IMR-90 (cell line): ENCODE measurements around the gene SLC46A2. TPM values are rescaled to one million over a fixed set of nuclear protein-coding genes. Genes with fewer than 3 reads are reported as not detected.

Experiments
- ATAC-seq: fragments of 200-7000 bp; cut with Tn5 transposase; 2 replicates; pipeline ENCODE4 v1.9.1; 2020; ENCODE audit warnings: low read depth, mild to moderate bottlenecking, moderate library complexity
- BruUV-seq: library from RNA; stranded (reverse); fragments of 400-500 nt; replicated peaks from 2 replicates; lab custom pipeline; 2021; lab: Mats Ljungman, UMichigan
- CTCF ChIA-PET: fragments of 300-600 bp; formaldehyde crosslinking; extraction: SDS; loops from one replicate; lab custom pipeline; 2021; ENCODE audit warnings: antibody characterized with exemption; lab: Yijun Ruan, JAX
- POLR2A ChIA-PET: fragments of 300-600 bp; sonication (Branson Sonifier 250); formaldehyde crosslinking; loops from one replicate; lab custom pipeline; 2022; ENCODE audit warnings: antibody characterized with exemption; ENCODE audit not compliant: unreplicated experiment; lab: Charles Lee
- DNase-seq: peaks from one replicate; pipeline ENCODE4 v3.0.0; 2013
- H2AFZ ChIP-seq: replicated peaks from 2 replicates; pipeline ENCODE3; 2013; ENCODE audit warnings: low read length, mild to moderate bottlenecking; ENCODE audit not compliant: poor library complexity
- H2AK5ac ChIP-seq: 2 replicates; pipeline ENCODE4 v1.6.1; 2013; ENCODE audit warnings: low read depth, low read length, inconsistent platforms
- H2AK9ac ChIP-seq: replicated peaks from 2 replicates; pipeline ENCODE3; 2013; ENCODE audit warnings: mild to moderate bottlenecking, low read depth, low read length, moderate library complexity; ENCODE audit not compliant: poor library complexity
- H2BK120ac ChIP-seq: 2 replicates; pipeline ENCODE4 v1.6.1; 2013; ENCODE audit warnings: low read depth, low read length, inconsistent platforms
- H2BK15ac ChIP-seq: 3 replicates; pipeline ENCODE4 v1.6.1; 2013; ENCODE audit warnings: low read depth, low read length, inconsistent platforms
- H2BK20ac ChIP-seq: 2 replicates; pipeline ENCODE4 v1.6.1; 2013; ENCODE audit warnings: low read depth, mild to moderate bottlenecking, inconsistent platforms, low read length, moderate library complexity
- H2BK5ac ChIP-seq: 2 replicates; pipeline ENCODE4 v1.6.1; 2013; ENCODE audit warnings: mild to moderate bottlenecking, low read depth, low read length, inconsistent platforms; ENCODE audit not compliant: poor library complexity, severe bottlenecking
- H3K14ac ChIP-seq: replicated peaks from 2 replicates; pipeline ENCODE4 v1.6.1; 2013; ENCODE audit warnings: low read depth, low read length, inconsistent platforms
- H3K18ac ChIP-seq: 2 replicates; pipeline ENCODE4 v1.6.1; 2013; ENCODE audit warnings: low read depth, low read length, control low read depth
- H3K23ac ChIP-seq: 2 replicates; pipeline ENCODE4 v1.6.1; 2013; ENCODE audit warnings: low read depth, low read length, inconsistent platforms
- H3K27ac ChIP-seq: 2 replicates; pipeline ENCODE4 v1.5.1; 2013; ENCODE audit warnings: mild to moderate bottlenecking, control low read depth, low read length; ENCODE audit not compliant: insufficient read depth
- H3K27me3 ChIP-seq: 2 replicates; pipeline ENCODE4 v1.6.1; 2013; ENCODE audit warnings: low read length; ENCODE audit not compliant: control insufficient read depth, insufficient read depth
- H3K36me3 ChIP-seq: 2 replicates; pipeline ENCODE4 v1.6.1; 2013; ENCODE audit warnings: low read length, mixed read lengths; ENCODE audit not compliant: control insufficient read depth, insufficient read depth
- H3K4ac ChIP-seq: 2 replicates; pipeline ENCODE4 v1.6.1; 2013; ENCODE audit warnings: low read depth, low read length, inconsistent platforms
- H3K4me1 ChIP-seq: 2 replicates; pipeline ENCODE4 v1.6.1; 2013; ENCODE audit warnings: low read length, mixed read lengths; ENCODE audit not compliant: control insufficient read depth, insufficient read depth
- H3K4me2 ChIP-seq: 2 replicates; pipeline ENCODE4 v1.6.1; 2013; ENCODE audit warnings: low read depth, mild to moderate bottlenecking, control low read depth, low read length, moderate library complexity
- H3K4me3 ChIP-seq: 2 replicates; pipeline ENCODE4 v1.5.1; 2013; ENCODE audit warnings: low read depth, mild to moderate bottlenecking, control low read depth, low read length, moderate library complexity; ENCODE audit not compliant: insufficient read depth
- H3K56ac ChIP-seq: 2 replicates; pipeline ENCODE4 v1.6.1; 2013; ENCODE audit warnings: low read length, inconsistent platforms; ENCODE audit not compliant: insufficient read depth; ENCODE audit errors: extremely low read depth
- H3K79me1 ChIP-seq, 2 experiments: 2 replicates each; pipeline ENCODE4 v1.6.1; 2013; ENCODE audit warnings: low read length in 2 of 2, inconsistent platforms in 1 of 2, low read depth in 1 of 2
- H3K9ac ChIP-seq: 2 replicates; pipeline ENCODE4 v1.6.1; 2013; ENCODE audit warnings: low read depth, low read length, control low read depth
- H3K9me1 ChIP-seq: 2 replicates; pipeline ENCODE4 v1.6.1; 2013; ENCODE audit warnings: low read length, inconsistent platforms; ENCODE audit not compliant: insufficient read depth
- H3K9me3 ChIP-seq: 2 replicates; pipeline ENCODE4 v1.6.1; 2013; ENCODE audit warnings: low read length; ENCODE audit not compliant: control insufficient read depth, insufficient read depth
- H4K20me1 ChIP-seq: 2 replicates; pipeline ENCODE4 v1.6.1; 2013; ENCODE audit warnings: low read length, inconsistent platforms; ENCODE audit not compliant: insufficient read depth
- H4K5ac ChIP-seq: 2 replicates; pipeline ENCODE4 v1.6.1; 2013; ENCODE audit warnings: mild to moderate bottlenecking, low read depth, low read length, control low read depth
- H4K8ac ChIP-seq, 2 experiments: 2 replicates each; pipeline ENCODE4 v1.6.1; 2013; ENCODE audit warnings: low read depth in 2 of 2, low read length in 2 of 2, control low read depth in 1 of 2, inconsistent platforms in 1 of 2
- H4K91ac ChIP-seq: 2 replicates; pipeline ENCODE4 v1.6.1; 2013; ENCODE audit warnings: low read depth, low read length, inconsistent platforms; ENCODE audit not compliant: insufficient read depth
- BHLHE40 ChIP-seq: fragments of 150-350 bp; IDR thresholded peaks from 2 replicates; pipeline ENCODE4 v1.6.1; 2016; ENCODE audit warnings: mild to moderate bottlenecking, low read depth, low read length
- CEBPB ChIP-seq: IDR thresholded peaks from 2 replicates; pipeline ENCODE4 v1.6.1; 2012; ENCODE audit warnings: low read depth, low read length, improper control_type of control experiment
- CTCF ChIP-seq: conservative IDR thresholded peaks from 2 replicates; pipeline ENCODE4 v1.5.1; 2012; ENCODE audit warnings: mild to moderate bottlenecking, low read depth, low read length, improper control_type of control experiment
- FOS ChIP-seq: fragments of 150-350 bp; IDR thresholded peaks from 2 replicates; pipeline ENCODE4 v1.6.1; 2016; ENCODE audit warnings: low read depth, low read length
- MAFK ChIP-seq: IDR thresholded peaks from 2 replicates; pipeline ENCODE4 v1.6.1; 2012; ENCODE audit warnings: low read depth, low read length, improper control_type of control experiment
- MXI1 ChIP-seq: IDR thresholded peaks from 2 replicates; pipeline ENCODE4 v1.6.1; 2012; ENCODE audit warnings: low read depth, mild to moderate bottlenecking, low read length, moderate library complexity, borderline replicate concordance
- NFE2L2 ChIP-seq: fragments of 150-350 bp; IDR thresholded peaks from 2 replicates; pipeline ENCODE4 v1.6.1; 2016; ENCODE audit warnings: low read depth, mild to moderate bottlenecking, low read length
- POLR2A ChIP-seq: IDR thresholded peaks from 2 replicates; pipeline ENCODE4 v1.6.1; 2012; ENCODE audit warnings: mild to moderate bottlenecking, low read depth, low read length
- RAD21 ChIP-seq: IDR thresholded peaks from 2 replicates; pipeline ENCODE4 v1.6.1; 2012; ENCODE audit warnings: low read length, improper control_type of control experiment
- RCOR1 ChIP-seq: IDR thresholded peaks from 2 replicates; pipeline ENCODE4 v1.6.1; 2012; ENCODE audit warnings: mild to moderate bottlenecking, low read length, improper control_type of control experiment; ENCODE audit not compliant: insufficient replicate concordance
- RFX5 ChIP-seq: IDR thresholded peaks from 2 replicates; pipeline ENCODE4 v1.8.0; 2012; ENCODE audit warnings: low read depth, mild to moderate bottlenecking, low read length, moderate library complexity
- SMC3 ChIP-seq: fragments of 150-350 bp; IDR thresholded peaks from 2 replicates; pipeline ENCODE4 v1.6.1; 2016; ENCODE audit warnings: low read depth, mild to moderate bottlenecking, antibody characterized with exemption, low read length, moderate library complexity
- USF2 ChIP-seq: fragments of 150-350 bp; IDR thresholded peaks from 2 replicates; pipeline ENCODE4 v1.6.1; 2017; ENCODE audit warnings: mild to moderate bottlenecking, antibody characterized with exemption, low read length, low read depth
- WGBS, 2 experiments: methylation state at CpG; one replicate each; pipeline versions ENCODE4 v1.1.5 to v1.1.7; 2013; ENCODE audit warnings: missing lambda C conversion rate in 2 of 2; ENCODE audit not compliant: insufficient read length in 1 of 2; ENCODE audit errors: extremely low coverage in 2 of 2; 5-methylcytosine and 5-hydroxymethylcytosine counted together
- dilution Hi-C: fragments of 300-500 bp; cut with HindIII; formaldehyde crosslinking; loops from one replicate; pipeline ENCODE4 v1.14.3; 2018; ENCODE audit warnings: low sequenced_read_pairs; ENCODE audit not compliant: unreplicated experiment
- in situ Hi-C: fragments of 300-500 bp; cut with MboI; formaldehyde crosslinking; loops from 3 replicates; pipeline ENCODE4 v1.14.3; 2019; ENCODE audit warnings: low sequenced_read_pairs, inconsistent platforms, mixed read lengths
- intact Hi-C: fragments of 100-400 bp; cut with micrococcal nuclease; formaldehyde crosslinking; loops from 2 replicates; pipeline ENCODE4 v1.10.0; 2022
- polyA plus RNA-seq, 3 experiments: library from polyadenylated mRNA; depleted of rRNA; stranded (reverse); fragments of >200 nt; gene quantifications; 2 replicates each; pipeline ENCODE4 v1.2.3, GENCODE V29; 2012; ENCODE audit warnings: low replicate concordance in 1 of 3
- total RNA-seq: library from RNA; depleted of rRNA; stranded (reverse); fragments of >200 nt; gene quantifications from 2 replicates; pipeline ENCODE4 v1.2.3, GENCODE V29; 2012
- TF ChIP-seq, protein P1 (sequence below): fragments of 150-350 bp; IDR thresholded peaks from 2 replicates; pipeline ENCODE4 v1.6.1; 2016; ENCODE audit warnings: low read depth, mild to moderate bottlenecking, low read length, moderate library complexity, borderline replicate concordance

SLC46A2 gene
- total and polyA plus RNA-seq, 2 of the 4 experiments (the other 2 are of a cell fraction) = not detected

GRCh38 chr9:112917047-112917986 lies 26.6 kb upstream of the SLC46A2 start:
- no TSS peak for BruUV-seq
- H2AK5ac ChIP-seq = no peak overlapping the region
- no peak overlapping the region for H2BK120ac ChIP-seq
- no peak overlapping the region for H2BK15ac ChIP-seq
- H3K4ac ChIP-seq = no peak overlapping the region
- in situ Hi-C loops = no loop called here
- H3K9ac ChIP-seq = no peak overlapping the region
- TF ChIP-seq CTCF = no peak
- no peak for TF ChIP-seq NFE2L2
- no peak for TF ChIP-seq POLR2A
- no peak for TF ChIP-seq MAFK
- TF ChIP-seq, protein P1, sequence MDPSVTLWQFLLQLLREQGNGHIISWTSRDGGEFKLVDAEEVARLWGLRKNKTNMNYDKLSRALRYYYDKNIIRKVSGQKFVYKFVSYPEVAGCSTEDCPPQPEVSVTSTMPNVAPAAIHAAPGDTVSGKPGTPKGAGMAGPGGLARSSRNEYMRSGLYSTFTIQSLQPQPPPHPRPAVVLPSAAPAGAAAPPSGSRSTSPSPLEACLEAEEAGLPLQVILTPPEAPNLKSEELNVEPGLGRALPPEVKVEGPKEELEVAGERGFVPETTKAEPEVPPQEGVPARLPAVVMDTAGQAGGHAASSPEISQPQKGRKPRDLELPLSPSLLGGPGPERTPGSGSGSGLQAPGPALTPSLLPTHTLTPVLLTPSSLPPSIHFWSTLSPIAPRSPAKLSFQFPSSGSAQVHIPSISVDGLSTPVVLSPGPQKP = no peak
- no peak for TF ChIP-seq RCOR1
- no peak for TF ChIP-seq MXI1
- no peak for TF ChIP-seq RAD21
- no peak for TF ChIP-seq CEBPB
- TF ChIP-seq FOS = no peak
- TF ChIP-seq BHLHE40 = no peak
- TF ChIP-seq USF2 = no peak
- TF ChIP-seq SMC3 = no peak
- TF ChIP-seq RFX5 = no peak
- H3K56ac ChIP-seq = no peak overlapping the region
- no peaks in the 10 kb centered on the region for H4K20me1 ChIP-seq
- ChIA-PET CTCF (no interaction called here), POLR2A (no interaction called here)
- H3K23ac ChIP-seq = no peak overlapping the region
- DNase-seq (no peak), ATAC-seq (no peak)
- H3K18ac ChIP-seq = no peak overlapping the region
- no peak overlapping the region for H2BK5ac ChIP-seq
- no peak overlapping the region for H4K8ac ChIP-seq
- no peaks in the 10 kb centered on the region for H3K4me1 ChIP-seq
- H3K9me3 ChIP-seq = no peaks in the 10 kb centered on the region
- no peak overlapping the region for H2AFZ ChIP-seq
- intact Hi-C loops = loop anchor here (5.0 kb wide), 1 partner anchor 740 kb away; no protein-coding TSS in a partner anchor
- no peak overlapping the region for H3K4me3 ChIP-seq
- H4K91ac ChIP-seq = no peak overlapping the region
- no peak overlapping the region for H3K14ac ChIP-seq
- H3K9me1 ChIP-seq = no peaks in the 10 kb centered on the region
- H3K36me3 ChIP-seq = no peaks in the 10 kb centered on the region
- H3K27ac ChIP-seq = no peak overlapping the region
- H3K79me1 ChIP-seq = no peaks in the 10 kb centered on the region
- H4K5ac ChIP-seq = no peak overlapping the region
- H3K27me3 ChIP-seq = peaks cover 36% of the 10 kb centered on the region
- no peak overlapping the region for H2AK9ac ChIP-seq
- no peak overlapping the region for H2BK20ac ChIP-seq
- no CpG with 5 or more reads among the region's 1 CpG for WGBS, 2 experiments
- dilution Hi-C loops = no loop called here
- H3K4me2 ChIP-seq = no peak overlapping the region
